B cell (primary cell): ENCODE measurements around the gene ADAP1. TPM values are rescaled to one million over a fixed set of nuclear protein-coding genes. Genes with fewer than 3 reads are reported as not detected.

ENCODE experiments used
- ATAC-seq: fragments of 200-7000 bp; cut with Tn5 transposase; one replicate; pipeline ENCODE4 v1.10.0; 2021; ENCODE audit warnings: low read depth, mild to moderate bottlenecking, moderate number of reproducible peaks, moderate library complexity
- CTCF ChIA-PET: fragments of 350-600 bp; sonication (Branson Sonifier 250); formaldehyde crosslinking; loops from one replicate; lab custom pipeline; 2021; ENCODE audit warnings: antibody characterized with exemption, inconsistent platforms; lab: Charles Lee
- POLR2A ChIA-PET: fragments of 350-600 bp; sonication (Branson Sonifier 250); formaldehyde crosslinking; loops from one replicate; lab custom pipeline; 2021; ENCODE audit warnings: antibody characterized with exemption; lab: Charles Lee
- DNase-seq: peaks from one replicate; pipeline ENCODE4 v3.0.0; 2013
- H2AFZ ChIP-seq: 2 replicates; pipeline ENCODE4 v1.6.1; 2012; ENCODE audit warnings: mild to moderate bottlenecking, low read depth, low read length; ENCODE audit not compliant: insufficient read depth, poor library complexity, severe bottlenecking
- H3K27ac ChIP-seq, 2 donors: 1 replicate in 1 of 2; 2 replicates in 1 of 2; pipeline ENCODE4 v1.5.1; 2012 to 2013; ENCODE audit warnings: low read length in 2 of 2, mild to moderate bottlenecking in 2 of 2, moderate library complexity in 1 of 2
- H3K27me3 ChIP-seq, 4 experiments: fragments of 200-600 bp in 1 of 4; sonication (generic) in 1 of 4; replicated peaks in 1 of 4; 1 replicate in 2 of 4; 2 replicates in 2 of 4; pipeline versions ENCODE4 v1.6.1 to v1.7.0; 2013 to 2016; ENCODE audit warnings: low read length in 3 of 4, mild to moderate bottlenecking in 2 of 4, mixed read lengths in 1 of 4, moderate library complexity in 1 of 4; ENCODE audit not compliant: insufficient read depth in 4 of 4, control insufficient read depth in 3 of 4; ENCODE audit errors: control extremely low read depth in 1 of 4
- H3K36me3 ChIP-seq, 2 experiments: replicated peaks in 1 of 2; 1 replicate in 1 of 2; 2 replicates in 1 of 2; pipeline versions ENCODE4 v1.6.1 to v1.7.1; 2013; ENCODE audit warnings: low read length in 1 of 2; ENCODE audit not compliant: insufficient read depth in 2 of 2, control insufficient read depth in 1 of 2; ENCODE audit errors: control extremely low read depth in 1 of 2, extremely low read depth in 1 of 2
- H3K4me1 ChIP-seq, 2 donors: fragments of 200-600 bp in 1 of 2; sonication (generic) in 1 of 2; 1 replicate in 1 of 2; 2 replicates in 1 of 2; pipeline versions ENCODE4 v1.5.1 to v1.6.1; 2013 to 2017; ENCODE audit warnings: low read length in 2 of 2; ENCODE audit not compliant: control insufficient read depth in 2 of 2, insufficient read depth in 2 of 2
- H3K4me2 ChIP-seq: replicated peaks from 2 replicates; pipeline ENCODE3; 2012; ENCODE audit warnings: mild to moderate bottlenecking, low read depth, low read length; ENCODE audit not compliant: poor library complexity, severe bottlenecking
- H3K4me3 ChIP-seq, 5 experiments: fragments of 200-600 bp in 1 of 5; sonication (generic) in 1 of 5; 1 replicate in 3 of 5; 2 replicates in 2 of 5; pipeline versions ENCODE4 v1.5.1 to v1.7.0; 2011 to 2016; ENCODE audit warnings: low read length in 4 of 5, mild to moderate bottlenecking in 4 of 5, low read depth in 2 of 5, control low read depth in 1 of 5, moderate library complexity in 1 of 5; ENCODE audit not compliant: insufficient read depth in 1 of 5; ENCODE audit errors: control extremely low read depth in 1 of 5, extremely low read depth in 1 of 5
- H3K79me2 ChIP-seq: fragments of 200-600 bp; sonication (generic); one replicate; pipeline ENCODE4 v1.6.0; 2016; ENCODE audit warnings: low read length; ENCODE audit not compliant: control insufficient read depth, insufficient read depth
- H3K9ac ChIP-seq: fragments of 200-600 bp; sonication (generic); 2 replicates; pipeline ENCODE4 v1.6.1; 2017; ENCODE audit warnings: mild to moderate bottlenecking, low read length, moderate library complexity
- H3K9me3 ChIP-seq, 3 donors: one replicate each; pipeline versions ENCODE4 v1.6.1 to v1.7.1; 2013; ENCODE audit warnings: low read length in 2 of 3; ENCODE audit not compliant: control insufficient read depth in 2 of 3, insufficient read depth in 1 of 3; ENCODE audit errors: control extremely low read depth in 1 of 3
- H4K20me1 ChIP-seq: 2 replicates; pipeline ENCODE4 v1.6.0; 2012; ENCODE audit warnings: mild to moderate bottlenecking, low read length; ENCODE audit not compliant: insufficient read depth, control insufficient read depth, poor library complexity, severe bottlenecking
- H3K27ac Mint-ChIP-seq: one replicate; pipeline ENCODE4 v1.8.0; 2021; ENCODE audit warnings: mixed read lengths
- H3K27me3 Mint-ChIP-seq: one replicate; pipeline ENCODE4 v1.8.0; 2021; ENCODE audit warnings: mixed read lengths
- H3K4me1 Mint-ChIP-seq: one replicate; pipeline ENCODE4 v1.8.0; 2021; ENCODE audit warnings: mixed read lengths
- H3K4me3 Mint-ChIP-seq: one replicate; pipeline ENCODE4 v1.8.0; 2021; ENCODE audit warnings: mixed read lengths
- H3K9me3 Mint-ChIP-seq: one replicate; pipeline ENCODE4 v1.8.0; 2022; ENCODE audit warnings: mixed read lengths; ENCODE audit not compliant: insufficient read depth
- EZH2 ChIP-seq: IDR thresholded peaks from 2 replicates; pipeline ENCODE4 v1.6.1; 2012; ENCODE audit warnings: borderline replicate concordance, low read depth, mild to moderate bottlenecking, moderate library complexity, low read length; ENCODE audit not compliant: insufficient read depth, poor library complexity, severe bottlenecking
- WGBS: methylation state at CpG from one replicate; pipeline ENCODE4 v1.1.5; 2013; ENCODE audit warnings: missing lambda C conversion rate; ENCODE audit not compliant: insufficient coverage; 5-methylcytosine and 5-hydroxymethylcytosine counted together
- intact Hi-C: fragments of 100-400 bp; cut with micrococcal nuclease; formaldehyde crosslinking; loops from one replicate; pipeline ENCODE4 v1.10.0; 2022
- polyA plus RNA-seq: library from polyadenylated mRNA; depleted of rRNA; stranded (reverse); fragments of >200 nt; gene quantifications from 2 replicates; pipeline ENCODE4 v1.2.3, GENCODE V29; 2012
- total RNA-seq, 2 donors: library from RNA; stranded (reverse); fragments of 120-200 nt in 1 of 2; gene quantifications; 1 replicate in 1 of 2; 2 replicates in 1 of 2; pipeline versions ENCODE4 v1.2.3 to v1.2.4, GENCODE V29; 2013 to 2022
- TF ChIP-seq, protein P1 (sequence below): fragments of 200-600 bp; IDR thresholded peaks from one replicate; pipeline ENCODE4 v1.8.0; 2022; ENCODE audit warnings: antibody characterized with exemption, mild to moderate bottlenecking

ADAP1 gene
- total and polyA plus RNA-seq, 2 donors (not counting 1 experiment from before 2014, with no cell fraction given): 10.8 to 12.9 TPM

DNA sequence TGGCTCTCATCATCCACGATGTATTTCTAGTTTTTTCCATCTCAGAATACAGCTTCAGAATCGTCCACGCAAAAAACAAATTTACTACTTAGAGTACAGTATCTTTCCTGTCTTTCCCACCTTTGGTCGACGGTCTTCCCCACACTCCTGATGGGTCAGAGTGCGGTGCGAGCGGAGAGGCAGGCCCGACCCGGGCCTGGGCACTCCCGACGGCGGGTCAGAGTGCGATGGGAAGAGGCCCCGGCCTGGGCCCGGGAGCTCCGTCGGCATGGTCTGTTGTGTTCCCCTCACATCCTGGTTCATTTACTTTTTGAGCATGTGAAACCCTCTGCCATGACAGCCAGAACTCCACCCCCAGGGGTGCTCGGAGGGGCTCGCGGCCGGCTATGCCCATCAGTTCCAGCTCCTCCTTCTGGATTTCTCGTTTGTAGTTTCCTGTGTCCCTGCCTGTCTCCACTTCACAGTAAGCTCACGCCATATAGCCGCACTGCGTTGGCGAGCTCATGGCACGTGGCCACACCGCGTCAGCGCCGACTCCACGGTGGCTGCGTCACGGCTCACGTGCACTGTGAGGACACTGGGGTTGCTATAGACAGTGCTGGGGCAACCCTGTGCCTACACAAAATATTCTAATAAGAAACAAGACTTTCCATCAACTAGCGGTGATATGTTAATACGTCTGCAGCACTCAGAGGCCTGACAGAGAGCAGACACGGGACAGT, 13.0 kb upstream of the ADAP1 start:
- Histone ChIP-seq H3K4me1 (peaks cover 17 to 31% of the 10 kb centered on the region in 2 donors), H3K36me3 (peaks cover 0 to 49% of the 10 kb centered on the region in 2 experiments), H3K27me3 (peaks cover 0 to 14% (median 0%) of the 10 kb centered on the region in 4 experiments), H4K20me1 (peaks cover 83% of the 10 kb centered on the region), H3K9ac (no peak overlapping the region), H2AFZ (no peak overlapping the region), H3K79me2 (peaks cover 34% of the 10 kb centered on the region), H3K4me3 (no peak overlapping the region), H3K4me2 (no peak overlapping the region), H3K9me3 (peaks cover 0 to 8% (median 0%) of the 10 kb centered on the region in 3 donors), H3K27ac (no peak overlapping the region)
- Mint-ChIP-seq H3K4me1 (peaks cover 37% of the 10 kb centered on the region), H3K27me3 (no peaks in the 10 kb centered on the region), H3K27ac (peak overlapping the region; percentile 37), H3K9me3 (no peaks in the 10 kb centered on the region), H3K4me3 (no peak overlapping the region)
- TF ChIP-seq, protein P1, sequence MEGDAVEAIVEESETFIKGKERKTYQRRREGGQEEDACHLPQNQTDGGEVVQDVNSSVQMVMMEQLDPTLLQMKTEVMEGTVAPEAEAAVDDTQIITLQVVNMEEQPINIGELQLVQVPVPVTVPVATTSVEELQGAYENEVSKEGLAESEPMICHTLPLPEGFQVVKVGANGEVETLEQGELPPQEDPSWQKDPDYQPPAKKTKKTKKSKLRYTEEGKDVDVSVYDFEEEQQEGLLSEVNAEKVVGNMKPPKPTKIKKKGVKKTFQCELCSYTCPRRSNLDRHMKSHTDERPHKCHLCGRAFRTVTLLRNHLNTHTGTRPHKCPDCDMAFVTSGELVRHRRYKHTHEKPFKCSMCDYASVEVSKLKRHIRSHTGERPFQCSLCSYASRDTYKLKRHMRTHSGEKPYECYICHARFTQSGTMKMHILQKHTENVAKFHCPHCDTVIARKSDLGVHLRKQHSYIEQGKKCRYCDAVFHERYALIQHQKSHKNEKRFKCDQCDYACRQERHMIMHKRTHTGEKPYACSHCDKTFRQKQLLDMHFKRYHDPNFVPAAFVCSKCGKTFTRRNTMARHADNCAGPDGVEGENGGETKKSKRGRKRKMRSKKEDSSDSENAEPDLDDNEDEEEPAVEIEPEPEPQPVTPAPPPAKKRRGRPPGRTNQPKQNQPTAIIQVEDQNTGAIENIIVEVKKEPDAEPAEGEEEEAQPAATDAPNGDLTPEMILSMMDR: no peak
- TF ChIP-seq EZH2: no peak
- intact Hi-C loops: no loop called here
- ChIA-PET POLR2A (no interaction called here), CTCF (interaction anchor here (0.8 to 1.1 kb wide), 2 partner anchors 58 to 98 kb away, joined by 3 read pairs; no protein-coding TSS in a partner anchor)
- ATAC-seq: no peak
- no peak for DNase-seq
- WGBS: 96% methylated on average over 35 of the region's 39 CpGs
